C4-2B (cell line): Measurements from ENCODE around the gene GPR15.

Source experiments
- H3K27ac ChIP-seq: fragments of 450-650 bp; 2 replicates; pipeline ENCODE4 v1.5.1; 2017
- CTCF ChIP-seq: fragments of 450-650 bp; conservative IDR thresholded peaks from 2 replicates; pipeline ENCODE4 v1.5.1; 2017; ENCODE audit warnings: mild to moderate bottlenecking
- ZFX ChIP-seq: fragments of 450-650 bp; IDR thresholded peaks from 2 replicates; pipeline ENCODE4 v1.6.1; 2017

Gene GPR15

GRCh38 chr3:98565237-98565643 is 33.5 kb downstream of the GPR15 start:
- no peak overlapping the region for H3K27ac ChIP-seq
- TF ChIP-seq CTCF (no peak), ZFX (no peak)

GRCh38 chr3:98565843-98566242 is 34.1 kb downstream of the GPR15 start:
- no peak overlapping the region for H3K27ac ChIP-seq

GRCh38 chr3:98567666-98568270 is 36.0 kb downstream of the GPR15 start:
- no peak overlapping the region for H3K27ac ChIP-seq
- TF ChIP-seq ZFX = no peak
- TF ChIP-seq CTCF = no peak

More at GRCh38 chr3:98565843-98566242, 34.1 kb downstream of the GPR15 start:
- no peak for TF ChIP-seq CTCF
- TF ChIP-seq ZFX = no peak

- TF ChIP-seq CTCF (no peak), ZFX (no peak)
- no peak overlapping the region for H3K27ac ChIP-seq
These were observed 36.6 kb downstream of the GPR15 start for GRCh38 chr3:98568402-98568801.

GRCh38 chr3:98573181-98573728 is 41.5 kb downstream of the GPR15 start:
- H3K27ac ChIP-seq = no peak overlapping the region
- peak; percentile 55 for TF ChIP-seq CTCF
- TF ChIP-seq ZFX = no peak

GRCh38 chr3:98574132-98574531 is 42.4 kb downstream of the GPR15 start:
- TF ChIP-seq ZFX (no peak), CTCF (no peak)
- no peak overlapping the region for H3K27ac ChIP-seq

GRCh38 chr3:98577178-98577895 is 45.6 kb downstream of the GPR15 start:
- TF ChIP-seq CTCF (no peak), ZFX (no peak)
- no peak overlapping the region for H3K27ac ChIP-seq
